ENCODE data around the gene CAMTA1. TPM values are rescaled to one million over a fixed set of nuclear protein-coding genes. Genes with fewer than 3 reads are reported as not detected.

Gene CAMTA1
- polyA plus RNA-seq, 1 donor from 2014 or later = 162 TPM

- H3K9me2 ChIP-seq (ENCODE audit: insufficient read depth, low read length) = no peaks in the 10 kb centered on the region
- no peak overlapping the region for H2AFZ ChIP-seq (ENCODE audit: low read depth, low read length)
- H3K27ac ChIP-seq (ENCODE audit: low read length) = no peak overlapping the region
- no peaks in the 10 kb centered on the region for H4K20me1 ChIP-seq (ENCODE audit: insufficient read depth)
- H3F3A ChIP-seq (ENCODE audit: insufficient read depth, low read length, poor library complexity, severe bottlenecking) = no peaks in the 10 kb centered on the region
- H3K9ac ChIP-seq (ENCODE audit: low read length) = no peak overlapping the region
- no peaks in the 10 kb centered on the region for H3K36me3 ChIP-seq (ENCODE audit: insufficient read depth, low read length)
- no peak overlapping the region for H3K4me2 ChIP-seq (ENCODE audit: low read length)
- H3K4me3 ChIP-seq (ENCODE audit: low read length) = no peak overlapping the region
- no peaks in the 10 kb centered on the region for H3K79me2 ChIP-seq (replicated peaks; ENCODE audit: insufficient read depth, low read length)
- no peaks in the 10 kb centered on the region for H3K27me3 ChIP-seq (ENCODE audit: insufficient read depth, low read depth, low read length)
- no peak for TF ChIP-seq POLR2AphosphoS5 (IDR thresholded peaks at IDR 0.05)
- no peak for TF ChIP-seq MXI1 (conservative IDR thresholded peaks at IDR 0.05; ENCODE audit: poor library complexity, severe bottlenecking)
- no peak for TF ChIP-seq TAF1 (IDR thresholded peaks at IDR 0.05; ENCODE audit: low read depth)
- peaks cover 10% of the 10 kb centered on the region for H3K9me3 ChIP-seq (ENCODE audit: low read length)
Measured at GRCh38 chr1:7177438-7178146, 392.3 kb downstream of the CAMTA1 start.

- H3K27me3 ChIP-seq (ENCODE audit: insufficient read depth, low read depth, low read length) = no peaks in the 10 kb centered on the region
- TF ChIP-seq MXI1 (conservative IDR thresholded peaks at IDR 0.05; ENCODE audit: poor library complexity, severe bottlenecking) (no peak), CTCF (IDR thresholded peaks at IDR 0.05; ENCODE audit: poor library complexity, severe bottlenecking) (no peak), EZH2 (IDR thresholded peaks at IDR 0.05; ENCODE audit: borderline replicate concordance, insufficient read depth, low read length, poor library complexity, severe bottlenecking) (no peak), TAF1 (IDR thresholded peaks at IDR 0.05; ENCODE audit: low read depth) (no peak), POLR2AphosphoS5 (IDR thresholded peaks at IDR 0.05) (no peak), EP300 (conservative IDR thresholded peaks at IDR 0.05; ENCODE audit: poor library complexity, severe bottlenecking) (no peak), RAD21 (conservative IDR thresholded peaks at IDR 0.05) (no peak), REST (IDR thresholded peaks at IDR 0.05; ENCODE audit: borderline replicate concordance) (no peak), SMC3 (conservative IDR thresholded peaks at IDR 0.05; ENCODE audit: poor library complexity) (no peak)
- H3K4me3 ChIP-seq (ENCODE audit: low read length) = no peak overlapping the region
- peaks cover 10% of the 10 kb centered on the region for H3K9me3 ChIP-seq (ENCODE audit: low read length)
- no peaks in the 10 kb centered on the region for H3K9me2 ChIP-seq (ENCODE audit: insufficient read depth, low read length)
- H3K79me2 ChIP-seq (replicated peaks; ENCODE audit: insufficient read depth, low read length) = no peaks in the 10 kb centered on the region
- H2AFZ ChIP-seq (ENCODE audit: low read depth, low read length) = no peak overlapping the region
- H4K20me1 ChIP-seq (ENCODE audit: insufficient read depth) = no peaks in the 10 kb centered on the region
- H3K36me3 ChIP-seq (ENCODE audit: insufficient read depth, low read length) = no peaks in the 10 kb centered on the region
- no peaks in the 10 kb centered on the region for H3F3A ChIP-seq (ENCODE audit: insufficient read depth, low read length, poor library complexity, severe bottlenecking)
- no peak overlapping the region for H3K27ac ChIP-seq (ENCODE audit: low read length)
- H3K4me2 ChIP-seq (ENCODE audit: low read length) = no peak overlapping the region
- no peak overlapping the region for H3K9ac ChIP-seq (ENCODE audit: low read length)
Measured at GRCh38 chr1:7178336-7178735, 393.1 kb downstream of the CAMTA1 start.

Data from neural cell (in vitro differentiated cells).